ENCODE measurements around the gene PTGR3. TPM values are rescaled to one million over a fixed set of nuclear protein-coding genes. Genes with fewer than 3 reads are reported as not detected.

PTGR3 gene
- total RNA-seq, 2 experiments from 2014 or later: 36.6 to 37.2 TPM

DNA sequence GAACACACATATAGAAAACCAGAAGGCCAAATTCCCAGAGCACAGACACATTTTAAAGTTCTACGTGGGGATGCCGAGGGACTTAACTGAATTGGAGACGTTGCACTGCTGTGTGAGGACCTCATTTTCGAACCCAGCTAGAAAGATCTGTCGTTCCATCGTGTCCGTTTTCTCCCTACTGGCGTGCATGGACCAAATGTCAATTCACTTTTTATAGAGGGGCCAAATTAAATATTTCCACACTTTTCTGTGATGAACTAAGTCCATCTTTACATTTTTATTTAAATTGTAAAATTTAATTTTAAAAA lies 966 bp upstream of the PTGR3 start:
- DNase-seq (no peak), ATAC-seq (ENCODE audit: low read depth) (no peak)
- Mint-ChIP-seq H3K4me3 (peak overlapping the region; percentile 83), H3K27me3 (peaks cover 31% of the 10 kb centered on the region), H3K4me1 (peaks cover 52% of the 10 kb centered on the region), H3K27ac (peak overlapping the region; percentile 98), H3K9me3 (no peaks in the 10 kb centered on the region), H3K36me3 (peaks cover 10% of the 10 kb centered on the region)
- POLR2A ChIA-PET: interaction anchor here (1.0 to 3.2 kb wide), 7 partner anchors 11 to 614 kb away, joined by 3 to 41 read pairs (median 7); partner anchors contain the start of gene ZNF407

DNA sequence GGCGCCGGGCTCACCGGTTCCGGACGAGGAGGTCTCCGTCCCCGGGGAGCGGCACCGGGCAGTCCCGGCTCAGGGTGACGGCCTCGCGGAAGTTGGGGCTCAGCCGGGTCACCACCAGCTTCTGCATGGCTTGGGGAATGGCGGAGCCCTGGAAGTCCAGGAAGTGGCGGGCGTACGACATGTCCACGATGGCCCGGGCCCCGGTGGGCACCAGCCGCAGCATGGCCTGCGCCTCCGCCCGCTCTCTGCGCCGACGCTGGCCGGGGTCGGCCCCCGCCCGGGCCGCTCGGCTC lies 157 bp downstream of the PTGR3 start:
- ATAC-seq (ENCODE audit: low read depth) (peak; percentile 5), DNase-seq (no peak)
- Mint-ChIP-seq H3K4me3 (peak overlapping the region; percentile 94), H3K27ac (no peak overlapping the region), H3K4me1 (peaks cover 44% of the 10 kb centered on the region), H3K36me3 (peaks cover 9% of the 10 kb centered on the region), H3K9me3 (no peaks in the 10 kb centered on the region), H3K27me3 (peaks cover 33% of the 10 kb centered on the region)
- POLR2A ChIA-PET: interaction anchor here (0.6 to 3.2 kb wide), 8 partner anchors 13 to 725 kb away, joined by 3 to 41 read pairs (median 5); no protein-coding TSS in a partner anchor

DNA sequence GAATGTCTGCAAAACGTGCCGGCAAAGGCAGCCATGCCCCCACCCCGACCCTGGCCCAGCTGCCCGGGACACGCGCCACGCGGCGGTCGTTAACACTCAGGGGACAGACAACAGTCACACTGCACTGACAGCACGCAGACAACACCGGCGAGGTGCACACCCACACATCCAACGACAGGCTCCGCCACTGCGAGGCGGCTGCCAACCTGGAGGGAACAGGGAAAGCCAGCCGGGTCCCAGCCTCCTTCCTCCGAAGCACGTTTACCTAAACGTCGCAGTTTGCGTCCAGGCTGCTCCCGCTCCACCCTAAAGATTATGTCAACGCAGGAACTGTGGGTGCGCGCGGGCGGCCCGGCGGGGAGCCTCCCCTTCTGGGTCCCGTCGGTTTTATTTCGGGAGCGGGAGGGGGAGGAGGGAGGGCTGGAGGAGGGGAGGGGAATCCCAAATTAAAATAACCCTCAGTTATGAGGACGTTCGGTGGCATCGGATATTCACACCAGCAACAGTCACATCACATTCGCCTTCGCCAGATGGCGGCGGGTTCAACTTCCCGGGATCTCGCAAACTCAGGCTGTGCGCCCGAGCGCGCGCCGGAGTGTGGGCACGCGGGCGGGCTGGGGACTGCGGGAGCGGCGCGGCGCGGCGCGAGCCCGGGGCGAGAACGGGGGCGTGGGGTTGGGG lies 644 bp downstream of the PTGR3 start:
- no peak for DNase-seq
- peaks cover 9% of the 10 kb centered on the region for H3K36me3 Mint-ChIP-seq
- ATAC-seq (ENCODE audit: low read depth): no peak
- peaks cover 41% of the 10 kb centered on the region for H3K4me1 Mint-ChIP-seq
- H3K27ac Mint-ChIP-seq: peak overlapping the region; percentile 87
- H3K9me3 Mint-ChIP-seq: no peaks in the 10 kb centered on the region
- POLR2A ChIA-PET: interaction anchor here (0.6 to 3.2 kb wide), 6 partner anchors 38 to 725 kb away, joined by 3 to 41 read pairs (median 7); no protein-coding TSS in a partner anchor
- peaks cover 33% of the 10 kb centered on the region for H3K27me3 Mint-ChIP-seq
- peak overlapping the region; percentile 94 for H3K4me3 Mint-ChIP-seq

DNA sequence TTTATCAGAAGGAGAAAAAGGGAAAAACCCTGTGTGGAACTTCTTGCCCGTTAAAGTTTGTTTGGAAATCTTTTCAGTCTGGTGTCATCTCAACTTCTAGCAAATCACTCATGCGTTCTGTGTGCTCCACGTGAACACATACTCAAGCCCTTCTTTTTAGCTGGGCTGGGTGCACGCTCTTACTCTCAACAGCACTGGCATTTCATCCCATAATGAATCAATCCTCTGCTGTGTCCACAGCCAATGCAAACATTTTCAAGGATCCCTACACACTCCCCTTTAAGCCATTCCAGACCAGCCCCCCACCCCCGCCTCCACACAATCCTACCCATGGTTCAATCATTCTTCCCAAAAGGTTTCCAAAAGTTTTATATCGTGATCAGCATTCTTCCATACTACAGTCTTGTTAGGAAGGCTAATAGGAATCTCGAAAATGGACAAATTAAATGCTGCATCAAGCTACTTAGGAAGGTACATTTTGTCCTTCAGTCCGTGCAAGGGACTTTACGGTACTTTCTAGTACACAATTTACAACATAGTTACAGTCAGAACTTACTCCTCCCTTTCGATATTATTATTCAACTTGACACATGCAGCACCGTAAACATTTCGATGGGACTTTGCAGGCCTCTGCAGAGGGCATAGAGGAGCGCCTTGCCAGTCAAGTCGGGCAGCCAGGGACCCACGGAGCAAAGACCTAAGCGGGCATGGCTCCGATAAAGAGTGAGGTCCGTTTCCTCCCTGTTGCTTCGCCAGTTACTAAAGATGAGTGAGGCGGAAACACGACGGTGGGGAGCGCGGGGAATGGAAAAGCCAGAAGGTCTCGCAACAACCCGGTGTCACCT lies 1.4 kb downstream of the PTGR3 start:
- no peaks in the 10 kb centered on the region for H3K9me3 Mint-ChIP-seq
- ATAC-seq (ENCODE audit: low read depth): no peak
- POLR2A ChIA-PET: interaction anchor here (2.0 kb wide), 1 partner anchor 41 kb away, joined by 9 read pairs; no protein-coding TSS in a partner anchor
- H3K27me3 Mint-ChIP-seq: peaks cover 33% of the 10 kb centered on the region
- H3K4me1 Mint-ChIP-seq: peaks cover 34% of the 10 kb centered on the region
- peak overlapping the region; percentile 94 for H3K4me3 Mint-ChIP-seq
- peak overlapping the region; percentile 87 for H3K27ac Mint-ChIP-seq
- DNase-seq: peak; percentile 62
- H3K36me3 Mint-ChIP-seq: peaks cover 9% of the 10 kb centered on the region

DNA sequence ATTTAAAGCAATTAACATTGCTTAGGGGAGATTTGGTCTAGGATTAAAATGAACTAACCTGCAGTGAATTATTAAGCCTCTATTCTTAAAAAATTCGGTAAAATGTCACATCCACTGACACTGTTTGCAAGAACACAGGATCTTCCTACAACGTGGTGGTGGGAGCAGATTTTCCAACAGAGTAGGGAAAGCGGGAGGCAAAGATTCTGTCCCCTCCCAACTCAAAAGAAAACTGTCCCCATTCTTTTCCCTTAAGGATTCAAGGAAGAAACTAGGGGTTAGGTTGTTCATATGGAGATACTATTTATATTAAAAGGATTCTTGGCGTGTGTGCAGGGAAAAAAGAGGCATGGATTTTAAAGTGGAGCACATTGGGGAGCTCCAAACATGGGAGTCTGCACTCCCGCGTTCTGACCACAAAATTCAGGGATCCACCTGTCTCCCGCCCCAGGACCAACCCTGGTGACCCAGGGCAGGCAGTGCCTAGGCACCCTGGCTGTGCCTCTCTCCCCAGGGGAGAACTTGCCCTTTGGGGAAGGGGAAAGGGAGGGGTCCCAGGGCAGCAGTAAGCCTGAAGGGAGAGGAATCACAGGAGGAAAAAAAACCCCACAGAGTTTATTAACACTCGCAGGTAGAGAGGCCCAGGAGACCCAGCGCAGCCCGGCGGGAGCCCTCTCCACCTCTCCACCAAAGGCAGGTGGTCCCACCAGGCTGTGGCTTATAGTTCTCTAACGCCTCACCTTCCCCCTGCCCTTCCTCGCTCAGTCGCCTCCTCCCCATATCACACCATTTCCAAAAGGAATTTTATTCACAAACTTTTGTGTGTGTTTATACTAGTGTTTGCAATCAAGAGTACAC lies 2.3 kb downstream of the PTGR3 start:
- POLR2A ChIA-PET: no interaction called here

DNA sequence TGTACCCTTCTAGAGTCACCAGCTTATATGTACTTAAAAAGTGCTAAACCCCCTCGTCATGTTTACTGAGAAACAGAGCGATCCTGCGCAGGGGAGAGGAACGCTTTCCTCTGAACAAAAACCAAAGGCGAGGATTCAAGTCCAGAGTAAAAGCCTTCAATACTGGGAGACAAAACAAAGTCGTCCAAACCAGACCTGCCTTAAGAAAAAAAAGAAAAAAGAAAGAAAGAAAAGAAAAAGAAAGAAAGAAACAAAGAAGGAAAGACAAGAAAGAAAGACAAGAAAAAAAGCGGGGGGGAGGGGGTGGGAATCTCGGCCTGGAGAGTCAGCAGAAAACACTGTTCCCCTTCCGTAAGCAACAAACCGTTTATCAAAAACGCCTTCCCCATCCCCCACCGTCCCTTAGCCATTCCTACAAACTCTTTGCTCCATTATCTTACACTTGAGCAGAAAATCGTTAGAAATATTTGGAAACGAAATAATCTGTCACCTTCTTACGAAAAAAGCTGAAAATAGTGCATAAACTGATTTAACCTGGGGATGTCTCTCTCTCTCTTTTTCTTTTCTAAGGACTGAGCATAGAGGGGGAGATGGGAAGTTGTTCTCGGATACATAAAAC lies 3.3 kb downstream of the PTGR3 start:
- Mint-ChIP-seq H3K9me3 (no peaks in the 10 kb centered on the region), H3K36me3 (peaks cover 15% of the 10 kb centered on the region), H3K27ac (no peak overlapping the region), H3K4me1 (peaks cover 32% of the 10 kb centered on the region), H3K4me3 (peak overlapping the region; percentile 55), H3K27me3 (peaks cover 33% of the 10 kb centered on the region)
- ATAC-seq (ENCODE audit: low read depth): no peak
- POLR2A ChIA-PET: no interaction called here
- no peak for DNase-seq

More for the DNA sequence above, 2.3 kb downstream of the PTGR3 start:
- Mint-ChIP-seq H3K4me3 (peak overlapping the region; percentile 94), H3K9me3 (no peaks in the 10 kb centered on the region), H3K4me1 (peaks cover 31% of the 10 kb centered on the region), H3K27me3 (peaks cover 33% of the 10 kb centered on the region), H3K36me3 (peaks cover 9% of the 10 kb centered on the region), H3K27ac (no peak overlapping the region)
- DNase-seq (no peak), ATAC-seq (ENCODE audit: low read depth) (no peak)

DNA sequence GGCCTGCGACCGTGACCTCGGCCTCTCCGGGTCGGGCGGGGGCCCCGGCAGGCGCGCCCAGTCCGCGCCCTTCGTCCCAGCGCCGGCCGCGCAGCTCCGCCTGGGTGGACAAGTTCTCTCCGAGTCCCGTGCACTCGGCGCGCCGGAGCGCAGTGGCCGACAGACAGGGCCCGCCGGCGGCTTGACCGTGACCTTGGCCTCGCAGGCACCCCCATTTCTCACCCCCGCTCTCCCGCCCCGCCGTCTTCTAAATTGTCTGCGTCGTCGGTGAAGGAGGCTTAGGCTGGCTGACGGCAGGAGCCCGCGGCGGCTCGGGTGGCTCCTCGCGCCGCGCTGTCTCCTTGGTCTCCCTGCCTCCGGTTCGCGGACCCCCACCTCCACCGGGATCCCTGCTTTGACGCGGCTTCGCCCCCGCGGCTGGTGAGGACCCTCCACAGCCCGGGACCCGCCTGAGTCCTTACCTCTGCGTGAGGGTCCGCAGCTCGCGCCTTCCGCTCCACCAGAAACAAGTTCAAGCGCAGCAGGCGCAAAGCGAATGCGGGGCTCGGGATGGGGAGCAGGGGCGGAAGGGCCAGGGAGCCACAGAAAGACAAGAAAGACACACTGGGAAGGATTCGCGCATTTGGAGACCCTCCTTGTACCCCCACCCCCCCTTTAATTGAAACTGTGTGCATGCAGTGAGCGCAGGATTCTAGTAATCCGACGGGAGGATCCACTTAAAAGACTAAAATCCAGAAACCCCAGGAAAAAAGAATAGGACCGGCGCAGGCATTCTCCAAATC lies 4.0 kb downstream of the PTGR3 start:
- POLR2A ChIA-PET: no interaction called here
- H3K4me1 Mint-ChIP-seq: peaks cover 30% of the 10 kb centered on the region

DNA sequence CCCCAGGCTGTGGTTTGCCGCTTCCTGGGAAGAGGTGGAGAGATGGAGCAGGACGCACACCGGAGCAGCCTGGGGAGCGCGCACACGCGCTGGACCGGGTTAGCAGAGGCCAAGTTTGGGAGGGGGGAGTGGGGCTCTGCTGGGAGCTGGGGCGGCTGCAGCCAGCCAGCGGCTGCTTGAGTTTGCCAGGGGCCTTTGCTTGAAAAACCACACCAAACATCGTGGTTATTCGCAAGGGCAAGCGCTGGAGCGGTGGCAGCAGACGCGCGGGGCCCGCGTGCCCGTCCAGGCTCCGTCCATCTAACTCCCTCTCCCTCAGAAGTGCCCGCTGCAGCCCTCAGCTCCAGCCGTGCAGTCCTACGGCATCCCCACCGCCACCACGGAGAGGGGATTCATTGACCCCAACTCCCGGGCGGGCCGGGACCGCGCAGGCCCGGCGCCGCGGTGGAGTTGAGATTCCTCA lies 4.6 kb downstream of the PTGR3 start:
- Mint-ChIP-seq H3K4me1 (peaks cover 27% of the 10 kb centered on the region), H3K9me3 (no peaks in the 10 kb centered on the region), H3K4me3 (no peak overlapping the region), H3K27me3 (peaks cover 33% of the 10 kb centered on the region), H3K27ac (no peak overlapping the region), H3K36me3 (peaks cover 18% of the 10 kb centered on the region)
- ATAC-seq (ENCODE audit: low read depth) (no peak), DNase-seq (no peak)
- POLR2A ChIA-PET: no interaction called here

More for the DNA sequence above, 4.0 kb downstream of the PTGR3 start:
- peak; percentile 44 for DNase-seq
- peaks cover 15% of the 10 kb centered on the region for H3K36me3 Mint-ChIP-seq
- H3K27ac Mint-ChIP-seq: no peak overlapping the region
- ATAC-seq (ENCODE audit: low read depth): no peak
- peak overlapping the region; percentile 55 for H3K4me3 Mint-ChIP-seq
- H3K27me3 Mint-ChIP-seq: peaks cover 33% of the 10 kb centered on the region
- H3K9me3 Mint-ChIP-seq: no peaks in the 10 kb centered on the region

DNA sequence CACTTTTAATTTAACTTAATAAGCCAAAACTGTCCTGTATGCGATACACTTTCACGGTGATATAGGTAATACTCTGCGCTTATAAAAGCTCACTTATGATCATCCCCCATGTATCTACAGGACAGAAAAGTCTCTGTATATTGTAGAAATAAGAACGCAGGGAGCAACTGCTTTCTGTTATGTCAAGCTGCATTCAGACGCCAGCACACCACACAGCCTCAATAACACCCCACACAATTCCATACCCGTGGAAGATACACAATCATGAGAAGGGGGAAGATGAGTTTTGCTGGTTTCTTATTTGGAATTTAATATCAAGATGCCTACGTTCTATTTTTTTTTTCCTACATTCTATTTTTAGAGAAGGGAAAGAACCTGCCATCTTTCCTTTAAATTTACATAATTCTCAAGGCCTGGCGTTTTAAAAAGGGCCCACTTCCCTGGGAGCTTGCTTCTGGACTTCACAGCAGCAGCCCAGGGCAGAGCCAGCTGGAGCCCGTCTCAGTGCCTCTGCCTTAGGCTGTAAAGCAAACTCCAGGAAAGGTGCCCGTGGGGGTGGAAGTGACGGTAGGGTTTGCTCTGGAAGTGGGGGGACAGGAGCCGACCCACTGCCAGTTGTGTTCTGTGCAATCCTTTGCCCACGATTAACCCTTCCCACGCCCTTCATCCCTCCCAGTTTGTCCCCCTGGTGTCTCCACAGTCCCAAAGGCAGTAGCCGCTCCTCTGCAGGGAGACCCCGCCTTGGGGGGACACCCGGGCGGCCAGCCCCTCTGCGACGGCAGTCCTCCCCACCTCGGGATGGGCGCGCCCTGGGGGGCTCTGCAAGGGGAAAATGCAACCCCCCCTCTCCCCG lies 5.3 kb downstream of the PTGR3 start:
- POLR2A ChIA-PET: no interaction called here
- DNase-seq: no peak
- Mint-ChIP-seq H3K36me3 (peaks cover 18% of the 10 kb centered on the region), H3K4me3 (no peak overlapping the region), H3K9me3 (no peaks in the 10 kb centered on the region), H3K4me1 (peaks cover 27% of the 10 kb centered on the region), H3K27ac (no peak overlapping the region), H3K27me3 (peaks cover 33% of the 10 kb centered on the region)
- no peak for ATAC-seq (ENCODE audit: low read depth)

DNA sequence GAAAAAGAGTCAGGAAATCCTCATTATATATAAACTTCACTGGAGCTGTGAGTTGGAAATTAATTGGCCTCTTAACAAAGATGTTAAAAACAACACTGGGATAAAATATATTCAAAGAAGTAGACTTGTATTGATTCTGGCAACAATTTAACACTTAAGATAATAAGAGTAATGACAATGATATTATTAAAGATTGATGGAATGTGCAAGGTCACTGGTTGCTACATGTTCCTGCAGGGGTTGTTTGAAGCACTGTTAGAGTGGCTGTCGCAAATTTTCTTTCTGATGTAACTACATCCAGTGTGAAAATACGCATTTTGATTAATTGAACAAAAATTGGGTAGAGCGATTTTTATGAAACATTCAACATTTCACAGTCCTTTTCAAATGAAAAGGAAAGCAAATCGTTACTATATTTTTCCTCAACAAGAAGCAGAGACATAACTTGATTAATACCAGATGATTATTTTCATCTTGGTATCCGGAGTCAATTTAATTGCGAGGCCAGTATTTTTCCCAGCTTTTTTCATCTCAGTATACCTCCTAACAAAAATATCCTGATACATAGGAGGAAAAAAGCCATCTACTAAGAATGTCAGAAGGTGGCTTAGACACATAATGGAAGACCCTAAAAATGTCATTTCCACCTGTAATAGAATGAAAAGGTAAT lies 6.1 kb downstream of the PTGR3 start:
- H3K9me3 Mint-ChIP-seq: no peaks in the 10 kb centered on the region
- ATAC-seq (ENCODE audit: low read depth) (no peak), DNase-seq (no peak)
- H3K36me3 Mint-ChIP-seq: peaks cover 18% of the 10 kb centered on the region
- H3K4me3 Mint-ChIP-seq: no peak overlapping the region
- peaks cover 32% of the 10 kb centered on the region for H3K4me1 Mint-ChIP-seq
- H3K27ac Mint-ChIP-seq: no peak overlapping the region
- peaks cover 29% of the 10 kb centered on the region for H3K27me3 Mint-ChIP-seq
- POLR2A ChIA-PET: interaction anchor here (0.7 kb wide), 1 partner anchor 45 kb away, joined by 4 read pairs; no protein-coding TSS in a partner anchor
